Measurements from ENCODE around the gene MAP3K8. TPM values are rescaled to one million over a fixed set of nuclear protein-coding genes. Genes with fewer than 3 reads are reported as not detected.
"Not testable (repeated sequence)": the region's sequence is repeated elsewhere in the genome, so short reads cannot be mapped to it uniquely, and the experiment has no call there.

The MAP3K8 gene
- total RNA-seq, 1 experiment from 2014 or later = 1.2 TPM

GRCh38 chr10:30412901-30413300 lies 21.1 kb upstream of the MAP3K8 start:
- DNase-seq = no peak
- Histone ChIP-seq H3K4me1 (no peaks in the 10 kb centered on the region), H3K27me3 (no peaks in the 10 kb centered on the region), H3K27ac (no peak overlapping the region), H3K4me3 (no peak overlapping the region), H3K36me3 (no peaks in the 10 kb centered on the region), H3K9me3 (replicated peaks) (no peaks in the 10 kb centered on the region)

- no peak overlapping the region for H3K27ac ChIP-seq
- no peaks in the 10 kb centered on the region for H3K9me3 ChIP-seq (replicated peaks)
- no peaks in the 10 kb centered on the region for H3K27me3 ChIP-seq
- H3K4me1 ChIP-seq = no peaks in the 10 kb centered on the region
- DNase-seq = peak in 1 of 2 experiments; percentile 69
- no peaks in the 10 kb centered on the region for H3K36me3 ChIP-seq
- no peak overlapping the region for H3K4me3 ChIP-seq
These were observed 19.9 kb upstream of the MAP3K8 start for GRCh38 chr10:30413996-30414576.

- no peak for DNase-seq
- Histone ChIP-seq H3K27ac (no peak overlapping the region), H3K36me3 (no peaks in the 10 kb centered on the region), H3K4me3 (no peak overlapping the region), H3K9me3 (replicated peaks) (no peaks in the 10 kb centered on the region), H3K4me1 (no peaks in the 10 kb centered on the region), H3K27me3 (peaks cover 3% of the 10 kb centered on the region; the same call in 1 of the 2 replicates)
These were observed 18.4 kb upstream of the MAP3K8 start for GRCh38 chr10:30415593-30415992.

- no peak for DNase-seq
- no peaks in the 10 kb centered on the region for H3K4me1 ChIP-seq
- H3K27ac ChIP-seq = no peak overlapping the region
- H3K4me3 ChIP-seq = no peak overlapping the region
- H3K9me3 ChIP-seq (replicated peaks) = no peaks in the 10 kb centered on the region
- peaks cover 3% of the 10 kb centered on the region; the same call in 1 of the 2 replicates for H3K27me3 ChIP-seq
- H3K36me3 ChIP-seq = no peaks in the 10 kb centered on the region
These were observed 16.7 kb upstream of the MAP3K8 start for GRCh38 chr10:30417301-30417700.

- DNase-seq = no peak
- Histone ChIP-seq H3K4me3 (no peak overlapping the region), H3K36me3 (no peaks in the 10 kb centered on the region), H3K27me3 (peaks cover 3% of the 10 kb centered on the region; the same call in 1 of the 2 replicates), H3K27ac (no peak overlapping the region), H3K4me1 (peaks cover 11% of the 10 kb centered on the region; the same call in 1 of the 2 replicates), H3K9me3 (replicated peaks) (no peaks in the 10 kb centered on the region)
These were observed 13.7 kb upstream of the MAP3K8 start for GRCh38 chr10:30420266-30420665.

GRCh38 chr10:30420766-30421165 lies 13.2 kb upstream of the MAP3K8 start:
- H3K4me1 ChIP-seq = peaks cover 11% of the 10 kb centered on the region; the same call in 1 of the 2 replicates
- no peaks in the 10 kb centered on the region for H3K9me3 ChIP-seq (replicated peaks)
- no peaks in the 10 kb centered on the region for H3K36me3 ChIP-seq
- no peak overlapping the region for H3K27ac ChIP-seq
- no peak overlapping the region for H3K4me3 ChIP-seq
- no peak for DNase-seq
- peaks cover 3% of the 10 kb centered on the region; the same call in 1 of the 2 replicates for H3K27me3 ChIP-seq

GRCh38 chr10:30422151-30422695 lies 11.8 kb upstream of the MAP3K8 start:
- Histone ChIP-seq H3K4me3 (no peak overlapping the region), H3K27ac (no peak overlapping the region), H3K9me3 (replicated peaks) (no peaks in the 10 kb centered on the region), H3K36me3 (no peaks in the 10 kb centered on the region), H3K27me3 (peaks cover 3% of the 10 kb centered on the region; the same call in 1 of the 2 replicates), H3K4me1 (peaks cover 11% of the 10 kb centered on the region; the same call in 1 of the 2 replicates)
- no peak for DNase-seq

- H3K9me3 ChIP-seq (replicated peaks) = no peaks in the 10 kb centered on the region
- H3K27ac ChIP-seq = no peak overlapping the region
- peaks cover 3% of the 10 kb centered on the region; the same call in 1 of the 2 replicates for H3K27me3 ChIP-seq
- no peak overlapping the region for H3K4me3 ChIP-seq
- peaks cover 11% of the 10 kb centered on the region; the same call in 1 of the 2 replicates for H3K4me1 ChIP-seq
- DNase-seq = peak; percentile 42 to 55
- H3K36me3 ChIP-seq = no peaks in the 10 kb centered on the region
These were observed 10.9 kb upstream of the MAP3K8 start for GRCh38 chr10:30422981-30423654.

- DNase-seq; H3K9me3 ChIP-seq (replicated peaks); H3K27ac ChIP-seq; H3K27me3 ChIP-seq; H3K36me3 ChIP-seq; H3K4me3 ChIP-seq: not testable (repeated sequence)
- peaks cover 11% of the 10 kb centered on the region; the same call in 1 of the 2 replicates for H3K4me1 ChIP-seq
These were observed 10.2 kb upstream of the MAP3K8 start for GRCh38 chr10:30423655-30424275.

- no peak overlapping the region for H3K27ac ChIP-seq
- H3K9me3 ChIP-seq (replicated peaks) = no peaks in the 10 kb centered on the region
- H3K27me3 ChIP-seq = peaks cover 1% of the 10 kb centered on the region; the same call in 1 of the 2 replicates
- peaks cover 11% of the 10 kb centered on the region; the same call in 1 of the 2 replicates for H3K4me1 ChIP-seq
- DNase-seq = no peak
- H3K4me3 ChIP-seq = no peak overlapping the region
- H3K36me3 ChIP-seq = no peaks in the 10 kb centered on the region
These were observed 8.5 kb upstream of the MAP3K8 start for GRCh38 chr10:30425336-30426075.

GRCh38 chr10:30430544-30431298 lies 3.3 kb upstream of the MAP3K8 start:
- no peak for DNase-seq
- Histone ChIP-seq H3K9me3 (replicated peaks) (no peaks in the 10 kb centered on the region), H3K4me1 (peaks cover 6% of the 10 kb centered on the region), H3K27me3 (peaks cover 12% of the 10 kb centered on the region), H3K36me3 (no peaks in the 10 kb centered on the region), H3K4me3 (no peak overlapping the region), H3K27ac (no peak overlapping the region)

- H3K27me3 ChIP-seq = peaks cover 12% of the 10 kb centered on the region
- no peak overlapping the region for H3K4me3 ChIP-seq
- no peak overlapping the region for H3K27ac ChIP-seq
- H3K4me1 ChIP-seq = peaks cover 6% of the 10 kb centered on the region
- DNase-seq = peak in 1 of 2 experiments; percentile 26
- no peaks in the 10 kb centered on the region for H3K9me3 ChIP-seq (replicated peaks)
- no peaks in the 10 kb centered on the region for H3K36me3 ChIP-seq
These were observed 2.5 kb upstream of the MAP3K8 start for GRCh38 chr10:30431435-30431911.

GRCh38 chr10:30432622-30433305 lies 1.2 kb upstream of the MAP3K8 start:
- no peak for DNase-seq

More at GRCh38 chr10:30432622-30433305, 1.2 kb upstream of the MAP3K8 start:
- no peaks in the 10 kb centered on the region for H3K9me3 ChIP-seq (replicated peaks)
- H3K36me3 ChIP-seq = no peaks in the 10 kb centered on the region
- peaks cover 12% of the 10 kb centered on the region for H3K27me3 ChIP-seq
- H3K27ac ChIP-seq = no peak overlapping the region; the same call in 1 of the 2 replicates
- peaks cover 6% of the 10 kb centered on the region for H3K4me1 ChIP-seq
- peak overlapping the region; percentile 75 for H3K4me3 ChIP-seq
